Stomach (tissue), 9 donors: Measurements from ENCODE around the gene UBB. TPM values are rescaled to one million over a fixed set of nuclear protein-coding genes. Genes with fewer than 3 reads are reported as not detected.

Experiments
- DNase-seq, 2 donors: peaks; one replicate each; pipeline versions ENCODE4 v3.0.0 to v3.0.0-alpha.2; 2013 to 2019
- H3K27ac ChIP-seq, 5 donors: fragments of 200-600 bp in 4 of 5; sonication (generic) in 4 of 5; one replicate each; pipeline ENCODE4 v1.5.1; 2013 to 2019; ENCODE audit warnings: mild to moderate bottlenecking in 1 of 5, moderate library complexity in 1 of 5
- H3K27me3 ChIP-seq, 3 donors: fragments of 200-600 bp; sonication (generic); one replicate each; pipeline ENCODE4 v1.5.1; 2017 to 2019; ENCODE audit warnings: mixed run types in 1 of 3
- H3K36me3 ChIP-seq, 4 donors: fragments of 200-600 bp; sonication (generic); 1 replicate in 3 of 4; 2 replicates in 1 of 4; pipeline ENCODE4 v1.5.1; 2016 to 2019
- H3K4me1 ChIP-seq, 4 donors: fragments of 200-600 bp; sonication (generic); one replicate each; pipeline ENCODE4 v1.5.1; 2016 to 2019
- H3K4me3 ChIP-seq, 4 donors: fragments of 200-600 bp; sonication (generic) in 3 of 4; one replicate each; pipeline ENCODE4 v1.5.1; 2016 to 2019; ENCODE audit warnings: mild to moderate bottlenecking in 1 of 4
- H3K9me3 ChIP-seq, 4 donors: fragments of 200-600 bp; sonication (generic); one replicate each; pipeline ENCODE4 v1.5.1; 2016 to 2019
- CTCF ChIP-seq, 7 experiments: fragments of 450-650 bp in 4 of 7; fragments of 200-600 bp in 3 of 7; sonication (generic) in 3 of 7; IDR thresholded peaks; one replicate each; pipeline ENCODE4 v1.5.1; 2016 to 2019; ENCODE audit warnings: antibody characterized with exemption in 7 of 7, control low read depth in 2 of 7, mild to moderate bottlenecking in 1 of 7
- EP300 ChIP-seq: sonication (generic); formaldehyde crosslinking; IDR thresholded peaks from one replicate; pipeline ENCODE4 v1.6.1; 2017; ENCODE audit warnings: antibody characterized with exemption
- POLR2A ChIP-seq, 4 donors: fragments of 450-650 bp; IDR thresholded peaks; one replicate each; pipeline ENCODE4 v1.6.1; 2016; ENCODE audit warnings: antibody characterized with exemption in 4 of 4, control low read depth in 2 of 4, mild to moderate bottlenecking in 1 of 4, moderate library complexity in 1 of 4
- POLR2AphosphoS5 ChIP-seq, 3 donors: sonication (generic); formaldehyde crosslinking; IDR thresholded peaks; one replicate each; pipeline ENCODE4 v1.6.1; 2016; ENCODE audit warnings: antibody characterized with exemption in 3 of 3
- WGBS, 5 donors: extraction: QIAGEN DNeasy Blood & Tissue Kit in 3 of 5; methylation state at CpG; one replicate each; pipeline versions ENCODE4 v1.1.5 to v1.1.7; 2013 to 2018; 5-methylcytosine and 5-hydroxymethylcytosine counted together
- intact Hi-C: fragments of 100-400 bp; cut with DNase I; formaldehyde crosslinking; loops from one replicate; pipeline ENCODE4 v1.15.1; 2023; ENCODE audit warnings: low total_unique reads
- polyA plus RNA-seq, 3 donors: library from polyadenylated mRNA; stranded (reverse); fragments of 200-250 nt; gene quantifications; one replicate each; pipeline ENCODE4 v1.2.3, GENCODE V29; 2013
- total RNA-seq, 5 donors: library from RNA; depleted of rRNA; stranded (reverse); fragments of >200 nt; gene quantifications; one replicate each; pipeline versions ENCODE4 v1.1.0 to v1.2.3, GENCODE V29; 2014 to 2016
- donor health status: healthy with polysubstance abuse.
- donor health status: Bipolar disorder and iron deficiency.
- donor health status: healthy.

UBB gene
- total and polyA plus RNA-seq, 8 donors = 621 to 2,679 (median 919) TPM

- Histone ChIP-seq H3K27me3 (no peaks in the 10 kb centered on the region), H3K27ac (peak overlapping the region in 4 of 5 donors; percentile 69 to 86 (median 80)), H3K9me3 (no peaks in the 10 kb centered on the region), H3K4me1 (peaks cover 13 to 33% (median 16%) of the 10 kb centered on the region in 4 donors), H3K4me3 (peak overlapping the region; percentile 67 to 86 (median 77)), H3K36me3 (peaks cover 6 to 26% (median 22%) of the 10 kb centered on the region in 4 donors)
- TF ChIP-seq POLR2AphosphoS5 (IDR thresholded peaks at IDR 0.05) = no peak
- intact Hi-C loops = no loop called here
- peak; percentile 48 to 76 for DNase-seq
- 1 to 3% (median 1%) methylated on average over 25 of the region's 25 CpGs for WGBS, 5 donors
Measured at GRCh38 chr17:16352303-16352666, 28.6 kb upstream of the UBB start.

GRCh38 chr17:16352667-16353316 is 28.1 kb upstream of the UBB start:
- Histone ChIP-seq H3K4me3 (peak overlapping the region; percentile 67 to 86 (median 77)), H3K36me3 (peaks cover 6 to 22% (median 20%) of the 10 kb centered on the region in 4 donors), H3K9me3 (no peaks in the 10 kb centered on the region), H3K4me1 (peaks cover 13 to 33% (median 16%) of the 10 kb centered on the region in 4 donors), H3K27ac (peak overlapping the region; percentile 69 to 86 (median 77)), H3K27me3 (no peaks in the 10 kb centered on the region)
- 0 to 2% (median 1%) methylated on average over 15 to 75 of the region's 75 CpGs for WGBS, 5 donors
- intact Hi-C loops = no loop called here
- DNase-seq = peak; percentile 49 to 73
- no peak for TF ChIP-seq EP300
- TF ChIP-seq CTCF (IDR thresholded peaks at IDR 0.05) = no peak
- TF ChIP-seq POLR2AphosphoS5 (IDR thresholded peaks at IDR 0.05) = no peak
- no peak for TF ChIP-seq POLR2A (IDR thresholded peaks at IDR 0.05)

GRCh38 chr17:16353317-16354174 is 27.3 kb upstream of the UBB start, which contains the start of gene CENPV:
TSS of gene CENPV (minus strand) at chr17:16353469. CDS start at chr17:16353436, 33 bp downstream.
- Histone ChIP-seq H3K27me3 (no peaks in the 10 kb centered on the region), H3K4me3 (peak within 1 kb of the TSS; percentile 67 to 86 (median 77)), H3K9me3 (no peaks in the 10 kb centered on the region), H3K36me3 (peaks cover under 1 to 14% (median 13%) of the 10 kb centered on the region in 4 donors), H3K27ac (peak within 1 kb of the TSS; percentile 69 to 86 (median 77)), H3K4me1 (peaks cover 13 to 33% (median 16%) of the 10 kb centered on the region in 4 donors)
- DNase-seq = peak; percentile 64 to 85
- whole genome bisulfite sequencing, 5 donors = 15 to 39% (median 22%) methylated on average over 33 to 83 of the region's 83 CpGs
- intact Hi-C loops = no loop called here
- TF ChIP-seq POLR2A (IDR thresholded peaks at IDR 0.05) (no peak), POLR2AphosphoS5 (IDR thresholded peaks at IDR 0.05) (no peak), EP300 (no peak), CTCF (IDR thresholded peaks at IDR 0.05) (peak in 1 of 7 experiments; percentile 40)

- DNase-seq = no peak
- Histone ChIP-seq H3K27me3 (no peaks in the 10 kb centered on the region), H3K4me3 (no peak overlapping the region), H3K4me1 (peaks cover 13 to 33% (median 16%) of the 10 kb centered on the region in 4 donors), H3K9me3 (no peaks in the 10 kb centered on the region), H3K36me3 (peaks cover 0 to 4% (median 3%) of the 10 kb centered on the region in 4 donors), H3K27ac (no peak overlapping the region)
- TF ChIP-seq POLR2A (IDR thresholded peaks at IDR 0.05) (no peak), CTCF (IDR thresholded peaks at IDR 0.05) (no peak), POLR2AphosphoS5 (IDR thresholded peaks at IDR 0.05) (no peak), EP300 (no peak)
- 91 to 95% (median 93%) methylated on average over 13 to 14 of the region's 14 CpGs for WGBS, 5 donors
- intact Hi-C loops = no loop called here
Measured at GRCh38 chr17:16354585-16354984, 26.3 kb upstream of the UBB start.
